GM12878 (cell line): Measurements from ENCODE around the gene IL10RA. TPM values are rescaled to one million over a fixed set of nuclear protein-coding genes. Genes with fewer than 3 reads are reported as not detected.

ENCODE experiments used
- ATAC-seq: fragments of 200-7000 bp; cut with Tn5 transposase; 3 replicates; pipeline ENCODE4 v1.9.1; 2020; ENCODE audit warnings: mild to moderate bottlenecking, moderate library complexity
- BruUV-seq: library from RNA; stranded (reverse); fragments of 400-500 nt; replicated peaks from 2 replicates; lab custom pipeline; 2021; lab: Mats Ljungman, UMichigan
- CTCF ChIA-PET: fragments of 300-600 bp; sonication (Branson Sonifier 250); formaldehyde crosslinking; extraction: SDS; loops from one replicate; lab custom pipeline; 2021; ENCODE audit warnings: inconsistent platforms; lab: Yijun Ruan, JAX
- POLR2A ChIA-PET: fragments of 350-600 bp; formaldehyde crosslinking; extraction: SDS; loops from one replicate; lab custom pipeline; 2021; ENCODE audit warnings: inconsistent platforms; lab: Charles Lee
- RAD21 ChIA-PET: fragments of 300-600 bp; sonication (Branson Sonifier 250); formaldehyde crosslinking; loops from one replicate; lab custom pipeline; 2023; ENCODE audit warnings: antibody characterized with exemption; ENCODE audit not compliant: unreplicated experiment; lab: Charles Lee
- SMC1A ChIA-PET: fragments of 300-600 bp; sonication (Branson Sonifier 250); formaldehyde crosslinking; loops from one replicate; lab custom pipeline; 2023; ENCODE audit not compliant: unreplicated experiment, uncharacterized antibody; lab: Charles Lee
- DNase-seq: peaks from one replicate; pipeline ENCODE4 v3.0.0-alpha.2; 2011; ENCODE audit warnings: low read depth, low spot score
- FAIRE-seq: peaks from 3 replicates; lab custom pipeline; 2011; peaks lifted over from hg19 to GRCh38; lab: Jason Lieb, UNC
- H2AFZ ChIP-seq: 2 replicates; pipeline ENCODE4 v1.6.0; 2011; ENCODE audit warnings: low read depth, low read length, control low read depth; ENCODE audit not compliant: control insufficient read depth
- H3K27ac ChIP-seq: 2 replicates; pipeline ENCODE4 v1.5.1; 2011; ENCODE audit warnings: control low read depth; ENCODE audit not compliant: control insufficient read depth, insufficient read depth
- H3K27me3 ChIP-seq, 2 experiments: replicated peaks in 1 of 2; 2 replicates each; pipeline versions ENCODE4 v1.6.0 to v1.6.1; 2011; ENCODE audit warnings: low read length in 1 of 2; ENCODE audit not compliant: control insufficient read depth in 2 of 2, insufficient read depth in 2 of 2
- H3K36me3 ChIP-seq, 2 experiments: 2 replicates each; pipeline ENCODE4 v1.5.1; 2011; ENCODE audit warnings: low read length in 1 of 2; ENCODE audit not compliant: control insufficient read depth in 2 of 2, insufficient read depth in 2 of 2
- H3K4me1 ChIP-seq: 2 replicates; pipeline ENCODE4 v1.6.1; 2011; ENCODE audit warnings: mild to moderate bottlenecking, low read length, moderate library complexity, mixed read lengths; ENCODE audit not compliant: control insufficient read depth, insufficient read depth
- H3K4me2 ChIP-seq: 2 replicates; pipeline ENCODE4 v1.6.0; 2011; ENCODE audit warnings: control low read depth; ENCODE audit not compliant: control insufficient read depth, insufficient read depth
- H3K4me3 ChIP-seq: fragments of 200-600 bp; sonication (generic); 2 replicates; pipeline ENCODE4 v1.5.1; 2016
- H3K79me2 ChIP-seq: 2 replicates; pipeline ENCODE4 v1.6.0; 2011; ENCODE audit warnings: low read length; ENCODE audit not compliant: control insufficient read depth, insufficient read depth
- H3K9ac ChIP-seq: 2 replicates; pipeline ENCODE4 v1.8.0; 2011; ENCODE audit warnings: low read length, control low read depth, mixed read lengths; ENCODE audit not compliant: control insufficient read depth, insufficient read depth
- H3K9me3 ChIP-seq: replicated peaks from 3 replicates; pipeline ENCODE4 v1.5.1; 2011; ENCODE audit warnings: mild to moderate bottlenecking, low read length; ENCODE audit not compliant: control insufficient read depth, insufficient read depth
- H4K20me1 ChIP-seq: 2 replicates; pipeline ENCODE4 v1.6.0; 2011; ENCODE audit not compliant: control insufficient read depth, insufficient read depth
- ASH2L ChIP-seq: fragments of 300-600, 200-600 bp; sonication (generic); IDR thresholded peaks from 2 replicates; pipeline ENCODE4 v1.6.1; 2017; ENCODE audit warnings: low read depth, mild to moderate bottlenecking, borderline replicate concordance
- ATF2 ChIP-seq: IDR thresholded peaks from 2 replicates; pipeline ENCODE4 v1.6.1; 2012; ENCODE audit warnings: low read length, inconsistent platforms
- IKZF1 ChIP-seq: fragments of 450-650 bp; conservative IDR thresholded peaks from 2 replicates; pipeline ENCODE4 v1.6.1; 2017; ENCODE audit warnings: antibody characterized with exemption, mild to moderate bottlenecking
- MTA3 ChIP-seq: IDR thresholded peaks from 2 replicates; pipeline ENCODE4 v1.6.1; 2012; ENCODE audit warnings: low read length, inconsistent platforms, borderline replicate concordance
- NR2C2 ChIP-seq: IDR thresholded peaks from 2 replicates; pipeline ENCODE4 v1.6.1; 2011; ENCODE audit warnings: borderline replicate concordance, low read depth; ENCODE audit not compliant: control insufficient read depth, insufficient read length
- RAD51 ChIP-seq: fragments of 450-650 bp; IDR thresholded peaks from 2 replicates; pipeline ENCODE4 v1.6.1; 2016; ENCODE audit warnings: moderate library complexity, mild to moderate bottlenecking, inconsistent platforms
- WGBS: methylation state at CpG from one replicate; pipeline ENCODE4 v1.1.6; 2016; ENCODE audit warnings: low lambda C conversion rate; ENCODE audit not compliant: insufficient replicate concordance, insufficient coverage; ENCODE audit errors: missing lambda C conversion rate; 5-methylcytosine and 5-hydroxymethylcytosine counted together
- in situ Hi-C: fragments of 300-500 bp; cut with MboI; formaldehyde crosslinking; loops from 9 replicates; pipeline ENCODE4 v1.14.3; 2018; ENCODE audit warnings: mixed read lengths
- intact Hi-C: fragments of 100-400 bp; cut with micrococcal nuclease; formaldehyde crosslinking; loops from one replicate; pipeline ENCODE4 v1.14.2; 2022; ENCODE audit not compliant: unreplicated experiment
- polyA plus RNA-seq, 11 experiments: library from polyadenylated mRNA; depleted of rRNA in 4 of 11; unstranded in 6 of 11; stranded (reverse) in 5 of 11; fragments of >200 nt; fragmentation: Nextera tagmentation in 4 of 11; fragmentation: Illumina TruSeq in 1 of 11; extraction: Ambion mirVana in 4 of 11; extraction: Trizol in 1 of 11; gene quantifications; 1 replicate in 1 of 11; 2 replicates in 10 of 11; pipeline versions ENCODE4 v1.2.1 to v1.2.3, GENCODE V29; 2011 to 2016; ENCODE audit warnings: inconsistent platforms in 2 of 11, missing spikeins in 2 of 11, low read depth in 1 of 11
- total RNA-seq, 4 experiments: library from RNA; depleted of rRNA in 3 of 4; stranded (reverse); fragments of >200 nt in 3 of 4; fragmentation: Illumina TruSeq in 1 of 4; extraction: Trizol in 1 of 4; gene quantifications; 2 replicates each; pipeline versions ENCODE4 v1.2.1 to v1.2.3, GENCODE V29; 2013 to 2021
- TF ChIP-seq, protein P1 (sequence below): fragments of 450-650 bp; conservative IDR thresholded peaks from 2 replicates; pipeline ENCODE4 v1.6.1; 2017; ENCODE audit warnings: mild to moderate bottlenecking, moderate library complexity
- TF ChIP-seq, protein P2 (sequence below): fragments of 450-650 bp; IDR thresholded peaks from 2 replicates; pipeline ENCODE4 v1.6.1; 2018; ENCODE audit warnings: mild to moderate bottlenecking, low read depth, moderate library complexity; ENCODE audit not compliant: partially characterized antibody

IL10RA gene
- total and polyA plus RNA-seq, 10 of the 15 experiments (the other 5 are each of a cell fraction or from before 2014, with no cell fraction given), result 0.77 to 45.9 (median 9.6) TPM

- no TSS peak for BruUV-seq
- ChIA-PET SMC1A (interaction anchor here (0.8 to 4.2 kb wide), 14 partner anchors 9 to 171 kb away, joined by 3 to 49 read pairs (median 8); no protein-coding TSS in a partner anchor), RAD21 (interaction anchor here (0.9 to 3.0 kb wide), 12 partner anchors 10 to 164 kb away, joined by 3 to 23 read pairs (median 6); no protein-coding TSS in a partner anchor), POLR2A (interaction anchor here (0.7 to 5.1 kb wide), 6 partner anchors 9 to 42 kb away, joined by 3 to 35 read pairs (median 4); partner anchors contain the start of gene IL10RA), CTCF (interaction anchor here (0.8 to 3.5 kb wide), 8 partner anchors 8 to 74 kb away, joined by 3 to 15 read pairs (median 9); partner anchors contain the start of gene IL10RA)
- Histone ChIP-seq H4K20me1 (no peaks in the 10 kb centered on the region), H3K4me3 (no peak overlapping the region), H3K4me1 (peaks cover 18% of the 10 kb centered on the region), H3K27me3 (no peaks in the 10 kb centered on the region), H3K27ac (no peak overlapping the region), H3K36me3 (no peaks in the 10 kb centered on the region), H3K79me2 (no peaks in the 10 kb centered on the region), H3K4me2 (peak overlapping the region; percentile 34; the same call in 1 of the 2 replicates), H3K9me3 (no peaks in the 10 kb centered on the region), H3K9ac (no peak overlapping the region), H2AFZ (no peak overlapping the region)
- peak; percentile 25 for ATAC-seq
- FAIRE-seq, result no peak
- intact Hi-C loops (no loop called here), in situ Hi-C loops (no loop called here)
- TF ChIP-seq ATF2, result no peak
- TF ChIP-seq, protein P1, sequence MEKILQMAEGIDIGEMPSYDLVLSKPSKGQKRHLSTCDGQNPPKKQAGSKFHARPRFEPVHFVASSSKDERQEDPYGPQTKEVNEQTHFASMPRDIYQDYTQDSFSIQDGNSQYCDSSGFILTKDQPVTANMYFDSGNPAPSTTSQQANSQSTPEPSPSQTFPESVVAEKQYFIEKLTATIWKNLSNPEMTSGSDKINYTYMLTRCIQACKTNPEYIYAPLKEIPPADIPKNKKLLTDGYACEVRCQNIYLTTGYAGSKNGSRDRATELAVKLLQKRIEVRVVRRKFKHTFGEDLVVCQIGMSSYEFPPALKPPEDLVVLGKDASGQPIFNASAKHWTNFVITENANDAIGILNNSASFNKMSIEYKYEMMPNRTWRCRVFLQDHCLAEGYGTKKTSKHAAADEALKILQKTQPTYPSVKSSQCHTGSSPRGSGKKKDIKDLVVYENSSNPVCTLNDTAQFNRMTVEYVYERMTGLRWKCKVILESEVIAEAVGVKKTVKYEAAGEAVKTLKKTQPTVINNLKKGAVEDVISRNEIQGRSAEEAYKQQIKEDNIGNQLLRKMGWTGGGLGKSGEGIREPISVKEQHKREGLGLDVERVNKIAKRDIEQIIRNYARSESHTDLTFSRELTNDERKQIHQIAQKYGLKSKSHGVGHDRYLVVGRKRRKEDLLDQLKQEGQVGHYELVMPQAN, result no peak
- TF ChIP-seq NR2C2, result no peak
- no peak for TF ChIP-seq ASH2L
- TF ChIP-seq IKZF1, result no peak
- TF ChIP-seq MTA3, result no peak
- TF ChIP-seq, protein P2, sequence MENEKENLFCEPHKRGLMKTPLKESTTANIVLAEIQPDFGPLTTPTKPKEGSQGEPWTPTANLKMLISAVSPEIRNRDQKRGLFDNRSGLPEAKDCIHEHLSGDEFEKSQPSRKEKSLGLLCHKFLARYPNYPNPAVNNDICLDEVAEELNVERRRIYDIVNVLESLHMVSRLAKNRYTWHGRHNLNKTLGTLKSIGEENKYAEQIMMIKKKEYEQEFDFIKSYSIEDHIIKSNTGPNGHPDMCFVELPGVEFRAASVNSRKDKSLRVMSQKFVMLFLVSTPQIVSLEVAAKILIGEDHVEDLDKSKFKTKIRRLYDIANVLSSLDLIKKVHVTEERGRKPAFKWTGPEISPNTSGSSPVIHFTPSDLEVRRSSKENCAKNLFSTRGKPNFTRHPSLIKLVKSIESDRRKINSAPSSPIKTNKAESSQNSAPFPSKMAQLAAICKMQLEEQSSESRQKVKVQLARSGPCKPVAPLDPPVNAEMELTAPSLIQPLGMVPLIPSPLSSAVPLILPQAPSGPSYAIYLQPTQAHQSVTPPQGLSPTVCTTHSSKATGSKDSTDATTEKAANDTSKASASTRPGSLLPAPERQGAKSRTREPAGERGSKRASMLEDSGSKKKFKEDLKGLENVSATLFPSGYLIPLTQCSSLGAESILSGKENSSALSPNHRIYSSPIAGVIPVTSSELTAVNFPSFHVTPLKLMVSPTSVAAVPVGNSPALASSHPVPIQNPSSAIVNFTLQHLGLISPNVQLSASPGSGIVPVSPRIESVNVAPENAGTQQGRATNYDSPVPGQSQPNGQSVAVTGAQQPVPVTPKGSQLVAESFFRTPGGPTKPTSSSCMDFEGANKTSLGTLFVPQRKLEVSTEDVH, result no peak
- no peak for TF ChIP-seq RAD51
- 58% methylated on average over 4 of the region's 4 CpGs for WGBS
- DNase-seq, result no peak
Observed at GRCh38 chr11:117978991-117979390, 7.2 kb upstream of the IL10RA start.
